ENCODE measurements around the gene AP4E1. TPM values are rescaled to one million over a fixed set of nuclear protein-coding genes. Genes with fewer than 3 reads are reported as not detected.

Gene AP4E1
- total and polyA plus RNA-seq, 2 donors (not counting 3 experiments of a cell fraction or from before 2014, with no cell fraction given) = 1.6 to 9.8 TPM

DNA sequence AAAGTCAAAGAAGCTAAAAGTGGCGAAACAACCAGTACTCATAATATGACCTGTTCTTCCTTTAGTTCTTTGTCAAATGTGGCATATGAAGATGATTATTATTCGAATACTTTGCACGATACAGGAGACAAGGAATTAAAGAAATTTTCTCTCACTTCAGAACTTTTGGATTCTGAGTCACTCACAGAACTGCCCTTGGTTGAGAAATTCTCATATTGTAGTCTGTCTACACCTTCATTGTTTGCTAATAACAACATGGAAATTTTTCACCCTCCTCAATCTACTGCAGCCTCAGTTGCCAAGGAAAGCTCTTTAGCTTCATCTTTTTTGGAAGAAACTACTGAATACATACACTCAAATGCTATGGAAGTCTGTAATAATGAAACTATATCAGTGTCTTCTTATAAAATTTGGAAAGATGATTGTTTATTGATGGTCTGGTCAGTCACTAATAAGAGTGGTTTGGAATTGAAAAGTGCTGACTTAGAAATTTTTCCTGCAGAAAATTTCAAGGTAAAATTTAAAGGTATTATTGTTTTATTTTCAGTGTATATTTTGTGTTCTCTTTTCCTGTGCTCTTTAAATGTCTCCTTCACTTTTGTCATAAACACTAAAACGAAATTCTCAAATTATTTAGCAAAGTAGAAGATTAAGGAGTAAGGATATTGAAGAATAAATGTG is 89.0 kb downstream of the AP4E1 start:
- H3K27ac ChIP-seq (ENCODE audit: insufficient read depth, low read depth, low read length) = no peak overlapping the region
- no peak overlapping the region for H3K4me3 ChIP-seq (replicated peaks in 1 of 3; ENCODE audit: insufficient read depth in 1 of 3, low read depth in 1 of 3, low read length in 3 of 3)
- CTCF ChIA-PET = no interaction called here
- no peak for DNase-seq (ENCODE audit: low read depth, low spot score)
- H3K9me1 ChIP-seq (replicated peaks; ENCODE audit: control insufficient read depth, extremely low read depth, insufficient read depth, low read length) = no peaks in the 10 kb centered on the region
- dilution Hi-C loops (cut with MboI; ENCODE audit: extremely low pct_ligation_motif_present, low sequenced_read_pairs) (no loop called here), intact Hi-C loops (cut with micrococcal nuclease) (no loop called here)
- H3K4me1 ChIP-seq (ENCODE audit: control insufficient read depth, extremely low read depth, insufficient read depth, low read length) = no peaks in the 10 kb centered on the region
- TF ChIP-seq GATA2 (IDR thresholded peaks at IDR 0.05; ENCODE audit: insufficient read depth, insufficient read length, low read depth, low read length) (no peak), POLR2AphosphoS5 (IDR thresholded peaks at IDR 0.05; ENCODE audit: insufficient read depth, low read depth, low read length) (no peak), POLR2A (IDR thresholded peaks at IDR 0.05; ENCODE audit: low read depth, low read length) (no peak), FOS (IDR thresholded peaks at IDR 0.05; ENCODE audit: borderline replicate concordance, insufficient read depth, low read length) (no peak), MYC (IDR thresholded peaks at IDR 0.05; ENCODE audit: low read depth, low read length) (no peak), JUN (IDR thresholded peaks at IDR 0.05; ENCODE audit: borderline replicate concordance, insufficient read depth, insufficient read length, low read depth) (no peak), EZH2 (IDR thresholded peaks at IDR 0.05; ENCODE audit: borderline replicate concordance, low read depth, low read length, severe bottlenecking) (no peak)
- TF ChIP-seq, protein P1, sequence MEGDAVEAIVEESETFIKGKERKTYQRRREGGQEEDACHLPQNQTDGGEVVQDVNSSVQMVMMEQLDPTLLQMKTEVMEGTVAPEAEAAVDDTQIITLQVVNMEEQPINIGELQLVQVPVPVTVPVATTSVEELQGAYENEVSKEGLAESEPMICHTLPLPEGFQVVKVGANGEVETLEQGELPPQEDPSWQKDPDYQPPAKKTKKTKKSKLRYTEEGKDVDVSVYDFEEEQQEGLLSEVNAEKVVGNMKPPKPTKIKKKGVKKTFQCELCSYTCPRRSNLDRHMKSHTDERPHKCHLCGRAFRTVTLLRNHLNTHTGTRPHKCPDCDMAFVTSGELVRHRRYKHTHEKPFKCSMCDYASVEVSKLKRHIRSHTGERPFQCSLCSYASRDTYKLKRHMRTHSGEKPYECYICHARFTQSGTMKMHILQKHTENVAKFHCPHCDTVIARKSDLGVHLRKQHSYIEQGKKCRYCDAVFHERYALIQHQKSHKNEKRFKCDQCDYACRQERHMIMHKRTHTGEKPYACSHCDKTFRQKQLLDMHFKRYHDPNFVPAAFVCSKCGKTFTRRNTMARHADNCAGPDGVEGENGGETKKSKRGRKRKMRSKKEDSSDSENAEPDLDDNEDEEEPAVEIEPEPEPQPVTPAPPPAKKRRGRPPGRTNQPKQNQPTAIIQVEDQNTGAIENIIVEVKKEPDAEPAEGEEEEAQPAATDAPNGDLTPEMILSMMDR (IDR thresholded peaks at IDR 0.05; ENCODE audit: extremely low read depth in 1 of 2, insufficient read depth in 1 of 2, low read depth in 1 of 2, low read length in 2 of 2) = no peak
- TF ChIP-seq, protein P2, sequence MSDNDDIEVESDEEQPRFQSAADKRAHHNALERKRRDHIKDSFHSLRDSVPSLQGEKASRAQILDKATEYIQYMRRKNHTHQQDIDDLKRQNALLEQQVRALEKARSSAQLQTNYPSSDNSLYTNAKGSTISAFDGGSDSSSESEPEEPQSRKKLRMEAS (IDR thresholded peaks at IDR 0.05; ENCODE audit: insufficient read depth, insufficient read length) = no peak
- no peaks in the 10 kb centered on the region for H4K20me1 ChIP-seq (replicated peaks; ENCODE audit: control insufficient read depth, extremely low read depth, insufficient read depth, low read length)
- no peaks in the 10 kb centered on the region for H3K9me3 ChIP-seq (replicated peaks; ENCODE audit: control insufficient read depth, insufficient read depth, low read length)
- H3K9ac ChIP-seq (replicated peaks; ENCODE audit: extremely low read depth, insufficient read depth, low read length) = no peak overlapping the region
- H3K27me3 ChIP-seq (ENCODE audit: control insufficient read depth in 2 of 2, insufficient read depth in 2 of 2, low read length in 2 of 2) = no peaks in the 10 kb centered on the region
- H3K4me2 ChIP-seq (ENCODE audit: insufficient read depth, low read length) = no peak overlapping the region
- POLR2A ChIA-PET = no interaction called here
- peaks cover 0 to 2% of the 10 kb centered on the region in 2 experiments for H3K36me3 ChIP-seq (ENCODE audit: control insufficient read depth in 2 of 2, extremely low read depth in 1 of 2, insufficient read depth in 2 of 2, low read length in 2 of 2)
- no TSS peak for BruUV-seq (replicated peaks)
- H2AFZ ChIP-seq (ENCODE audit: low read depth, low read length) = no peak overlapping the region
- FAIRE-seq = no peak
- H3K79me2 ChIP-seq (ENCODE audit: control insufficient read depth, insufficient read depth, low read length) = no peaks in the 10 kb centered on the region

All from endothelial cell of umbilical vein (primary cell).